Measurements from ENCODE around the gene CSRP1.
"Not testable (repeated sequence)": the region's sequence is repeated elsewhere in the genome, so short reads cannot be mapped to it uniquely, and the experiment has no call there.

Gene CSRP1

GRCh38 chr1:201476670-201477344 lies 30.1 kb downstream of the CSRP1 start:
- no peak for DNase-seq (ENCODE audit: low read depth)

DNA sequence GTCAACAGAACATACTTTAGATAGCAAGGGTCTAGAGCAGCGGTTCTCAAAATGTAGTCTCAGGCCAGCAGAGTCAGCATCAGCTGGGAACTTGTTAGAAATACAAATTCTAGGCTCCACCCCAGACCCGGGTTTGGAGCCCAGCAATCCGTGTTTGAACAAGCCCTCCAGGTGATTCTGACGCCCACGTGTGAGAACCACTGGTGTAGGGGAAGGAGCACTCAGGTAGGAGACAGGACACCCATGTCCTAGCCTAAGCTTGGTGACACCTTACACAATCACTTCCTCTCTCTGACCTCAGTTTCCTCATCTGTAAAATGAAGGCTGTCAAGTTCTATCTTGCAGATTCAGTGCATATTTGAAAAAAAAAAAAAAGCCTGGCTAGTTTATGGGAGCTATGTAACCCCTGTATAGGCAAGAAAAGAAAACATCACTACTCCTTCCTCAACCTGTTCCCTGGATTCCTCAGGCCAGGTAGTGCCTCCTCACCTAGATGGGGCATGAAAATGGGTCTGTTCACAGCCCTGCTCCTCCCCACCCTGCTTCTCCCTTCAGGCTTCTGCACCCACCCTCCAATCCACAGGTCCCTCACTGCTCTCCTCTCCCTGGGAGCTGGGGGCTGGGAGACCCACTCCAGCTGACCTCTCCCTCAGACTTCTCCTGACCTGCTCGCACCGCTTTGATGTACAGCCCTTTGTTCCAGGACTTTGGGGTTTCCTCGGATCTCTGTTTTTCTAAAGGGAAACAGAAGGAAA lies 30.8 kb downstream of the CSRP1 start:
- no peak for DNase-seq (ENCODE audit: low read depth)

DNA sequence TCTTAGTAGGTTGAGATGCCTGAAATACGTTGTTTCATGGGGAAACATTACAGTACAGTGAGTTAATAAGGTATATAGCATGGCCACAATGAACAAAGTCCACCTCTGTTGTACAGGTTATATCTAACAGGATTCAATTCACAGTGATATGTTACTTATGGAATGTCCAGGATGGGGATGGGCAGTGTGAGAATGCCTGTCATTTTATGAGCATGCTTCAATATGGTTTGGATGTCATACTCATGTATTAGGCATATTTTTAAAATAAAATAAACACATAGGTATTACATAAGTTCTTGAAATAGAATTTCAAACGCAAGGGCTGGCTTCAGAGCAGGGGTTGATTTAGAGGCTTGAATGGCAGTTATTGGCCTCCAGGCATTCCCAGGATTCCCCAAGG lies 31.8 kb downstream of the CSRP1 start:
- no peak for DNase-seq (ENCODE audit: low read depth)

GRCh38 chr1:201473296-201473695 lies 33.6 kb downstream of the CSRP1 start:
- no peak for DNase-seq (ENCODE audit: low read depth)

DNA sequence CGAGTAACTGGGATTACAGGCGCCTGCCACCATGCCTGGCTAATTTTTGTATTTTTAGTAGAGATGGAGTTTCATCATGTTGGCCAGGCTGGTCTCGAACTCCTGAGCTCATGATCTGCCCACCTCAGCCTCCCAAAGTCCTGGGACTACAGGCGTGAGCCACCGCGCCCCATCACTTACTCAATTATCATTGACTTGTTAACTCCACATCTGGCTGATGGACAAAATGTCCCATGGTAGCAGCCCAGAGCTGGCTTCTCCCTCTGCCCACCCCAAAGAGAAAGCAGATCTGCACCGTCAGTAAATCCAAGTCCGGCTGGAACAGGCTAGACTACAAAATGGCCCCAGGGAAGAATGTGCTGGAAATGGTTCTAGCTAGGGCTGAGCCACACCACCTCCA lies 34.6 kb downstream of the CSRP1 start:
- not testable (repeated sequence) for DNase-seq (ENCODE audit: low read depth)

- DNase-seq (ENCODE audit: low read depth), result no peak
Observed at GRCh38 chr1:201471772-201472171, 35.2 kb downstream of the CSRP1 start.

DNA sequence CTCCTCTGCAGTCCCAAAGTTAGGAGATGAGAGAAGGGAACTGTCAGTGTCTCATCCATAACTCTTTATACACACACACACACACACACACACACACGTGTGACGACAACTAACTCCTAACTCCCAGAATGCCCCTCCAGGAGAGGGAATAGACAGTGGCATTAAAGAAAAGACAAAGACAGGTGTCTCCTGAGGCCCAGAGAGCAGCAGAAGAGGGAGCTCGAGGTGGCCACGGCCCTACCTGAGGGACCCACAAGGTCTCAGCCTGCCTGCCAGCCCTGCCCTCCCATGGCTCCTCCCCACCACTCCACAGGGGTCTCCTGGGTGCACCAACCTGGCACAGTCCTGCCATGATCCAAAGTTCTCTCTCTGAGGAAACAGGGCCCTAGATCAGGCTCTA lies 36.3 kb downstream of the CSRP1 start:
- no peak for DNase-seq (ENCODE audit: low read depth)

GRCh38 chr1:201469645-201470074 lies 37.3 kb downstream of the CSRP1 start:
- no peak for DNase-seq (ENCODE audit: low read depth)

DNA sequence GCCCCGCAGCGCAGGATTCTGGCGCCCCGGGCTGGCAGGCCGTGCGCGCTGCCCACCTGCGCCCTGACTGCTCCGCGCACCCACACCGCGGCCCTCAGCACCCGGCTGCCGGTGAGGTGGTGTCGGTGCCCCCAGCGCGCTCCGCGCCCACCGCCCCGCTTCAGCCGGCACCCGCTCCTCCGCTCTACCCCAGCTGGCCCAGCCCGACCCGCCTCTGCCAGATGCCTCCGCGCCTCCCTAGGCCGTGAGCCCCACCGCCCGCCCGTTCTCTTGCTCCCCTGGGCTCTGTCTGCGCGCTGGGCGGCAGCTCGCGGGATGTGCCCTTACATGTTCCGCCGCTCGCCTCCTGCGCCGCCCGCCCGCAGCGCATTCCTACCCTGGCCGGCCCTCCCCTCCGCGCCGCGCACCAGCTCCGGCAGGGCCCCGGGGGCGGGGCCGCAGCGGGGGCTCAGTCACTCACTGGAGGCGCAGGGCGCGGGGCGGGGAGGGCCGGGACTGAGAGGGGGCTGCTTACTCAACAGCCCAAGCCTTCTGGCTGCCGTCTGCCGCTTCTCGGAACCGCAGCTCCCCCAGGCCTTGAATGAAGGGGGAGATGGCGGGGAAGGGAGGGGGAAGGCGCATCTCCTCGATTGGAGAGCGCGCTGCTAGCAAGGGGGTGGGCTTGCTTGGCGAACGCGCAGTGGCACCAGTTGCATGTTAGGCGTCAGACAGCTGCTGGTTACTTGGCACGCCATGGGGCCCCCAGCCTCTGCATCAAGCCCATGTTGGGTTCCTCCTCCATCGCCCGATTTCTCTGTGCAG lies 37.9 kb downstream of the CSRP1 start, which contains the start of gene PHLDA3:
TSS of gene PHLDA3 (minus strand) at position 345 of the 801 bp plus-strand sequence. CDS start 402 bp downstream, outside the sequence.
- no peak for DNase-seq (ENCODE audit: low read depth)

DNA sequence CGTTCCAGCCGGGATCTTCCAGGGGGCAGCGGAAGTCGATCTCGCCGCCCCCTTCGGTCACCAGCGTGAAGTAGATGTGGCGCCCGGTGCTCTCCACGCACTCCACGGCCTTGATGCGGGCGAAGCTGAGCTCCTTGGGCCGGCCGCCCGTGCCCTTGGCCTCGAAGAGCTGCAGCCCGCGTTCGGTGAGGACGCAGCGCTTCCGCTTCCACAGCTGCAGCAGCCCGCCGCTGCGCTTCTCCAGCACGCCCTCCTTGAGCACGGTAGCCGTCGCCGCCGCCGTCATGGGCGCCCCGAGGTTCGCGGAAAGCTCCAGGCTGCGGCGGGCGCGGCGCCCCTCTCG lies 38.5 kb downstream of the CSRP1 start:
- DNase-seq (ENCODE audit: low read depth), result no peak

DNA sequence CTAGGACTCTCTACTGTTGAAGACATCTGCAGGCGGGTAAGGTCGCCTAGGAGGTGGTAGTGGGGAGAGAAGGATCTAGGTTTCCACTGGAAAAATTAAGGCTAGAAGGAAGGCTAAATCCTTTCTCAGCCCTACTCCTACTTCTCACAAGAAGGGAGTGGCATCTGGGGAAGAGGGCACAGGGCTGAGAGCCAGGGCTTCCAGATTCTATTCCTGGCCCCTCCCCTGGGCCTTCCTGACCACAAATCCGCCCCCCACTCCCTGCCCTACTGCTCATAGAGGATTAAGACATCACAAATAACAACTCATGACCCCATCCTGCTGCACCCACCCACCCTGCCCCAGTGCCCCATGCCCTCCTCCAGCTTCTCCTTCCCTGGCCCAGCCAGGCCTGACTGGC lies 40.4 kb downstream of the CSRP1 start:
- no peak for DNase-seq (ENCODE audit: low read depth)

GRCh38 chr1:201465698-201466290 lies 41.1 kb downstream of the CSRP1 start:
- DNase-seq (ENCODE audit: low read depth), result no peak

DNA sequence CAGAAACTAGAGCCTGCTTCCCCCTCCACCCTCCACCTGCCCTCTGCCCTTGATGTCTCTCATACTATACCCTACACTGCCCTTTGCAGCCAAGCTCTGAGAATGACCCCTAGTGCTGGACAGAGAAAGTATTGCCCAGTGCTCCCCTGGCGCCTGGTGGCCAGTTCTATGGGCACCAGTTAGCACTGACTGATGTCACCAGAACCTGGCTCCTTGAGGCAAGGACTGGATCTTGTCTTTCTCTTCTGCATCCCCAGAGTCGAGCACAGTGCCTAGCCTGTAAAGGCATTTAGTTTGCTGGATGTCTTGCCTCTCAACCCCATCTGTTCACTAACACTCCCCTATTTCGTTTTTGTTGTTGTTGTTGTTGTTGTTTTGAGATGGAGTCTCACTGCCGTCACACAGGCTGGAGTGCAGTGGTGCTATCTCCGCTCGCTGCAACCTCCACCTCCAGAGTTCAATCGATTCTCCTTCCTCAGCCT lies 43.8 kb downstream of the CSRP1 start:
- DNase-seq (ENCODE audit: low read depth), result no peak

DNA sequence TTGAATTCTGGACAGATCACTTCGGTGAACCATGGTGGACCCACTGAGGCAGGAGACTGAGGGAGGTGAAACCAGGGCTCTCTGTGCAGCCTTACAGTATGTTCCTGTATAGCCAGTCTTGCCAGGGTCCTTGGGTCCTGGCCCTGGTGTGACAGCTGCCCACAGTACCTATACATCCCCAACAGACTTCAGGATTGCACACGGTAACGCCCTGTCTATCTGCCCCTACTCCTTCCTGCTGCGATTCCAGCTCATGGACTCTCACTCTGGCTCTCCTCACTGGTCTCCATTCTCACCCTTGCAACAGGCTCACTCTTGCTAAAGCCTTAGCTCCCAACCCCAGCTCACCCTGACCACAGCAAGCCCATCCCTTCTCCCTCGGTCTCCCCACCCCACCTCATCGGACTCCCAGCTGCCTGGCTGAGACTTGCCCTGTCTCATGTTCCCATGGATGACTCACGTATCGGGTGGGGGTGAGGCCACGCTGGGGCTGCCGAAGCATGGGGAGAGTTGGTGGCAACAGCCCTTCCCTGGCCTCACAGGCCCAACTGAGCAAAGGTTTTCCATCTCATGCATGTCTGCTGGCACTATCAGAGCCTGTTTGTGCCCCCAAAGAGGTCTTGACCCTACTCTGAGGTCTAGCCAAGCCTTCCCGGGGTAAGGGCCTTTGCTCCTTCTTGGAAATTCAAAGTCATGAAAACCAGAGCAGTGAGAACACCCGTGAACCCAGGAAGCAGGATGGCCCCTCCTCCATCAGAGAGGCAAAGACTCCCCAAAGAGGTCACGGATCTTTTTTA lies 45.1 kb downstream of the CSRP1 start:
- DNase-seq (ENCODE audit: low read depth), result no peak

DNA sequence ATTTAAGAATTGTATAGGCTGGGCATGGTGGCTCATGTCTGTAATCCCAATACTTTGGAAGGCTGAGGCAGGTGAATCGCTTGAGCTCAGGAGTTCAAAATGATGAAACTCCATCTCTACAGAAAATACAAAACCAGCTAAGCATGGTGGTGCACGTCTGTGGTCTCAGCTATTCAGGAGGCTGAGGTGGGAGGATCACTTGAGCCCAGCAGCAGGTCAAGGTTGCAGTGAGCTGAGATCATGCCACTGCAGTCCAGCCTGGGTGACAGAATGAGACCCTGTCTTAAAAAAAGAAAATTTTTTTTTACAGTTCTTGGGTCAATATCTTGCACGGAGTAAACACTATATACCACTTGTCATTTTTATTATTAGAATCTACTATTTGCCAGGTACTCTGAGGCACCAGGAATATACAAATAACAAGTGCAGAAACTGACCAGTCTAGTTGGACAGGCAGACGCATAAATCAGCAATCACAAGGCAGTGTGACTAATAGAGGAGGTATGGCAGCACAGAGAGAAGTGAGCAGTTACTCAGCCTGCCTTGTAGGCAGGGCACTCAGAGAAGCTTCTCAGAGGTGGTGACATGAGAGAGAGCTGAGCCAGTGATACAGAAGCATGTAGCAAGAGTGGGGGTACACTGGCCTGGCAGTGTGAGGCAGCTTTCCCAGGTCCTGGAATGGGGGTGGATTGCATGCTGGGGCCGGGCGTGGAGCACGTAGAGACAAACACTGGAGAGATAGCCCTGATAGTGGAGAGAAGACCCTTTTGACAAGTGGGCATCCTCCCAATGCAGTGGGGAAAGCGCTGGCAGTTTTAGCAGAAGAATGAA lies 45.9 kb downstream of the CSRP1 start:
- no peak for DNase-seq (ENCODE audit: low read depth)

DNA sequence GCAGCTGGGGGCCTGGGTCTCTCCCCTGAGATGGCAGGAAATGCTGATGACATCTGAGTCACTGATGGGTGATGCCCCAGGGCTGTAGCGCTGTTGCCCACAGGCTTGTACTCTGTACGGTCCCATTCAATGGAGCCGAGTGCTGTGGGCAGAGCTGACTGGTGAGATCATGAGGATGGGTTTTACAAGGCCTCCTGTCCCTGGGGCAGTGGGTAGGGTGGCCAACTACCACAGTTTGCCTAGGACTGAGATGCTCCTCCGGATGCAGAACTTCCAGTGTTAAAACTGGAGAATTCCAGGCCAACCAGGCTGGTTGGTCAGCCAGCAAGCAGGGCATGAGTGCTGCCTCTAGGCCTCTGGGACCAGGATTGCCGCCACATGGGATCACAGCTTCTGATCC lies 47.1 kb downstream of the CSRP1 start:
- no peak for DNase-seq (ENCODE audit: low read depth)

DNA sequence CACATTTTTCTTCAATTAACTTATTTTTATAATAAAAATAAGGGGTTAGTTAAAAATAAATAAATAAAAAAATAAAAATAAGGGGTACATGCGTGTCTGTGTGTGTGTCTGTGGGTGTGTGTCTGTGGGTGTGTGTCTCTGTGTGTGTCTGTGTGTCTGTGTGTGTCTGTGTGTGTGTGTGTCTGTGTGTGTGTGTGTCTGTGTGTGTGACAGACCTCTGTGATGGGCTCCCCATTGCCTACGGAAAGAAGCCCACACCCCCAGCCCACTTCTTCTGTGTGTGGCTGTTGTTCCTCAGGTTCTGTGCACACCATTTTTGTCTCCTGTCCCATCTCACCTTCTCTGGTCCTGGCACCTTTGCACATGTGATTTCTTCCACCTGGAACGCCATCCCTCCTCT lies 47.9 kb downstream of the CSRP1 start:
- no peak for DNase-seq (ENCODE audit: low read depth)

GRCh38 chr1:201457508-201457960 lies 49.4 kb downstream of the CSRP1 start:
- no peak for DNase-seq (ENCODE audit: low read depth)

GRCh38 chr1:201456499-201457309 lies 50.2 kb downstream of the CSRP1 start:
- no peak for DNase-seq (ENCODE audit: low read depth)

GRCh38 chr1:201455098-201455497 lies 51.8 kb downstream of the CSRP1 start:
- DNase-seq (ENCODE audit: low read depth), result no peak

Measured in stimulated activated CD8-positive, alpha-beta memory T cell treated with anti-CD3 and anti-CD28 coated beads, Interleukin-15, amount 100 ng/mL, for 24 hours (primary cell).